Keratinocyte (primary cell): ENCODE results near the gene FILIP1.

ENCODE experiments used
- CTCF ChIP-seq, 3 experiments: IDR thresholded peaks in 1 of 3; conservative IDR thresholded peaks in 1 of 3; optimal IDR thresholded peaks in 1 of 3; 2 replicates in 2 of 3; 3 replicates in 1 of 3; pipeline versions ENCODE3 to v1.5.1; 2011; ENCODE audit warnings: low read length in 3 of 3, mild to moderate bottlenecking in 3 of 3, moderate library complexity in 2 of 3, control low read depth in 1 of 3, inconsistent platforms in 1 of 3; ENCODE audit not compliant: insufficient read depth in 2 of 3; ENCODE audit errors: extremely low read depth in 1 of 3
- EZH2 ChIP-seq: IDR thresholded peaks from one replicate; pipeline ENCODE4 v1.6.1; 2012; ENCODE audit warnings: inconsistent platforms, mild to moderate bottlenecking, low read length, moderate library complexity

GRCh38 chr6:75334266-75335040 is 159.1 kb downstream of the FILIP1 start:
- no peak for TF ChIP-seq CTCF (optimal IDR thresholded peaks at IDR 0.05 in 1 of 3, IDR thresholded peaks at IDR 0.05 in 1 of 3, conservative IDR thresholded peaks at IDR 0.05 in 1 of 3; ENCODE audit: extremely low read depth in 1 of 3, insufficient read depth in 2 of 3, low read length in 3 of 3)
- TF ChIP-seq EZH2: no peak
